ENCODE results near the gene ZNF280B.

Gene ZNF280B, protein sequence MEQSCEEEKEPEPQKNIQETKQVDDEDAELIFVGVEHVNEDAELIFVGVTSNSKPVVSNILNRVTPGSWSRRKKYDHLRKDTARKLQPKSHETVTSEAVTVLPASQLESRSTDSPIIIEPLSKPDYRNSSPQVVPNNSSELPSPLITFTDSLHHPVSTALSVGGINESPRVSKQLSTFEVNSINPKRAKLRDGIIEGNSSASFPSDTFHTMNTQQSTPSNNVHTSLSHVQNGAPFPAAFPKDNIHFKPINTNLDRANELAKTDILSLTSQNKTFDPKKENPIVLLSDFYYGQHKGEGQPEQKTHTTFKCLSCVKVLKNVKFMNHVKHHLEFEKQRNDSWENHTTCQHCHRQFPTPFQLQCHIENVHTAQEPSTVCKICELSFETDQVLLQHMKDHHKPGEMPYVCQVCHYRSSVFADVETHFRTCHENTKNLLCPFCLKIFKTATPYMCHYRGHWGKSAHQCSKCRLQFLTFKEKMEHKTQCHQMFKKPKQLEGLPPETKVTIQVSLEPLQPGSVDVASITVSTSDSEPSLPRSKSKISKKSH

DNA sequence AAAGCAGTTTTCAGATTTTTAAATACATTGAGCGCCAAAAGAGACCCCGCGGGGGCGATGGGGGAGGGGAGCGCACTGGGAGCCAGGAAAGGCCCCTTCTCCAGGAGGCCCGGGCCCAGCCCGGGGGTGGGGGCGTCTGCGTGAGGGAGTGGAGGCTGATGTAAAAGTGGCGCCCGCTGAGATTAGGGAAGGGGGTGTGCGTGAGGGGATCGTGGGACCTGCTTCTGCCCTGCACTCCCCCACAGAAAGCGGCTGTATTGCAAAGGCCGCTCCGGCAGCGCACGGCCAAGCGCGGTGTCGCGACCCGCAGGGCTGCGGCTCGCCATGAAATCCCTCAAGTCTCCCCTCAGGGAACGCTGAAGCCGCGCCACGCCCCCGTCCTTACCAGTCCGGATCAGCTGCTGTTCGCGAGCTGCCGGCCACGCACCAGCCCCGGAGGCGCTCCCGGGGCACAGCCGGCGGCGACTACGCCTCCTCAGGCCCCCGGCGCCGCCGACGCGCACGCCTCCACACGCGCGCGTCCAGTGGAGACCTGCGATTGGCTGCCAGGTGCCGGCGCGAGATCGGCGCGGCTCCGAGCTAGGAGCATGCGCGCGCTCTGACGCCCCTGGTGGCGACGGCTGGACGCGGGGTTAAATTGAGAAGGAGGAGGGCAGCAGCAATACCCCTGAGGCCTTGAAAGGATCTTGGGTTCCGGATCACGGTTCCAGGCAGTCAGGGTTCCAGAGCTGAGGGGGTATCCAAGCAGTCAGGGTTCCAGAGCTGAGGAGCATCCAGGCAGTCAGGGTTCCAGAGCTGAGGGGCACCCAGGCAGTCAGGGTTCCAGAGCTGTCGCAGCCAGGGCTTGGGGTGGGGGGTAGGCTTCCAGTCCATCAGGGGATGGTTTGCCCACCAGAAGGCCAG, at the start of gene ZNF280B:
Gene ZNF280B, minus strand, starts transcription at position 469 of the 903 bp plus-strand sequence. CDS start 19,344 bp downstream, outside the sequence.
- peak; percentile 60 for DNase-seq (ENCODE audit: low read depth)

DNA sequence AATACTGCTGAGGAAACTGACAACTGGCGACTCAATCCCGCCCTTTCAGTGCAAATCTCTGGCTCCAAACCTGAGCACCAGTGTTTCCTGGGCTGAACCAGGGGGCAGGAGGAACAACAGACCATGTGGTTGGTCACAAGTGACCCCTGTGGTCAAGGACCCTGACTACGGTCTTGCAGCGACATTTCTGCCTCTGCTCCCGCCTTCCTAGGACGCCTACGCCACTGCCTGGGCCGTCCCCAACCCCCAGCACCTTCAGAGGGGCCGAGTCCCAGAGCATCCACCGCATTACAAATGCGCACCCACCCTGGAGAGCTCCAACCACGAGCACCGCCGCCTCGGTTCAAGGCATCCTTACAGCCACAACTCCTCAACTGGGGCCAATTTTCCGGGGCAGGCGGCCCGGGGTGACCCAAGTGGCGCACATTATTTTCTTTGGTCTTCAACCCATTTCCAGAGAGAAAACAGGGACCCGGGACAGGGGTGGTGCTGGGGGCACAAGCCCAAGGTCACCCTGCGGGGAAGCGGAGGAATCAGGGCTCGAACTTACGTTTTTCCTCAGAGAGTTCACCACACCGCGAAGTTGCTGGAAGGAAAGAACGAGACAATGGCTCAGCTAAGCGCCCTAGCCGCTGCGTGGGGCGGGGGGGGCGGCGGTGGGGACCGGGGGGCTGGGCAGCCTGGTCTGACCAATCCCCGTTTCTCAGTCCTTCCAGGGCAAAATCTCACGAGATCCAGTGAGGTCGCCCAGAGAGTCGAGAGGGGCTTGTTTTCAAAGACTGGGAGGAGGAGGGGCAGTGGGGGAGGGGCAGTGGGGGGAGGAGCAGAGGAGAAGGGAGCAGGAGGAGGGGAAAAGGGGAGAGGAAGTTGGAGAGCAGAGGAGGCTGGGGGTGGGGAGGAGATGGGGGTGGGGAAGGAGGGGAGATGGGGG, 48.7 kb upstream of the ZNF280B start:
- no peak for DNase-seq (ENCODE audit: low read depth)

DNA sequence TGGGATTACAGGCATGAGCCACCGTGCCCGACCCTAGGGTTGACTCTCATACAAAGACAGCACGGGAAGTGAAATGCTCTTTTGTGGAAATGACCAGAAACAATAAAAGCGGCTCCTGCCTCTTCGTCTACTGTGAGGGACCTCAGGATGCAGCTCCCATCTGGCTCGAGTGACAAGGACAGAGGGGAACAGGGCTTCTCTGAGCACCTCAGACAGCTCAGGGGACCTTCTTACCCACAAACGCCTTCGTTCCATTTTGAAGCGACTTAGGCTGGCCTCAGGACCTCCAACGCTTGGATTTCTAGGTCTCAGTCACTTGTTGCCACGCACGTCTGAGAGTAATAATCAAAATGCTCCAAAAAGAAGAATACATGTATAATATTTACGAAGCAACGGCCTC, 48.0 kb upstream of the ZNF280B start:
- DNase-seq (ENCODE audit: low read depth) = no peak

DNA sequence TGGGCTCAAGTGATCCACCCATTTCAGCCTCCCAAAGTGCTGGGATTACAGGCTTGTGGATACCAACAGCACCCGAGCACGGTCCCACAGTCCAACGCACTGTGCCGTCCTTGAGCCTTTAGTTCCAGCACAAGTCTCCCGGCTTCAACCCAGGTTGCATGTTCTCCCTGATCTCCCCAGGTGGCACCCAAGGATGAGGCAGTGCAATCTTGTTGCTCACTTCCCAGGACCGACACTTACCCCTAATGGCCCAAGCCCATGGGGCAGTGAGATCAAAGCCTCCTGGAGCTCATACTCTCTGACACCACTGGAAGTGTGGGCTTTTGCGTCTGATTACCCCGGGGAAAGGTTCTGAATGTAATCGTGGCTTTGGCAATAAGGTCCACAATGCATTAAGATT, 47.1 kb upstream of the ZNF280B start:
- no peak for DNase-seq (ENCODE audit: low read depth)

DNA sequence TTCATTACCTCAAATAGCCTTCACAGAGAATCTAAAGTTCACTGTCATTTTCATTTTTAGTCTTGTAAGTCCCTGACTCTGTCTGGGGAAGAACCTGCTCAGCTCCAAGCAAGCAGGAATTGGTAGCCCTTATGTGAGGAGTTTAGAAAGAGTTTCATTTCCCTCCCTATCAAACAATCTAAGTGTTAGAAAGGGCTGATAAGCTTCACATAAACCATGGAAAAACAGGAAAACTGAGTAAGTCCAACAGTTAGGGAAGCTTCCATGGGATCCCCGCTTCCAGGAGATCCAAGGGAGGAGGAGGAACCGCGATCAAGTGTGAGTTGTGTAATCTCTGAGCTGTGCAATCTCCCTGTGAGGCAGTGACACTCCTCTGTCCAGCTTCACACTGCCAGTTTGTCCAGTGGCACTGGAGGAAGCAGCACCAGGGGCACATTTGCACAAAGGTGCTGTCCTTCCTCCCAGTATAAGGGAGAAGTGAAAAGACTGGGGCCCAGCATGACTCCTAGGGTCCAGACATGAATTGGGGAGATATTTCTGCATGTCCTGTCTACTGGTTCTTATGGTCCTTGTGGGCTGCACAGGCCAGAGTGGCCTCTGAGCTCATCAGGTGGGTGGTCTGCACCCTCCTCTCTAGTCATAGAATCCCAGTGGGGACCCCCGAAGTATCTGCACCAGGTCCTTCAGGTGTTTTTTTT, 46.2 kb upstream of the ZNF280B start:
- no peak for DNase-seq (ENCODE audit: low read depth)

DNA sequence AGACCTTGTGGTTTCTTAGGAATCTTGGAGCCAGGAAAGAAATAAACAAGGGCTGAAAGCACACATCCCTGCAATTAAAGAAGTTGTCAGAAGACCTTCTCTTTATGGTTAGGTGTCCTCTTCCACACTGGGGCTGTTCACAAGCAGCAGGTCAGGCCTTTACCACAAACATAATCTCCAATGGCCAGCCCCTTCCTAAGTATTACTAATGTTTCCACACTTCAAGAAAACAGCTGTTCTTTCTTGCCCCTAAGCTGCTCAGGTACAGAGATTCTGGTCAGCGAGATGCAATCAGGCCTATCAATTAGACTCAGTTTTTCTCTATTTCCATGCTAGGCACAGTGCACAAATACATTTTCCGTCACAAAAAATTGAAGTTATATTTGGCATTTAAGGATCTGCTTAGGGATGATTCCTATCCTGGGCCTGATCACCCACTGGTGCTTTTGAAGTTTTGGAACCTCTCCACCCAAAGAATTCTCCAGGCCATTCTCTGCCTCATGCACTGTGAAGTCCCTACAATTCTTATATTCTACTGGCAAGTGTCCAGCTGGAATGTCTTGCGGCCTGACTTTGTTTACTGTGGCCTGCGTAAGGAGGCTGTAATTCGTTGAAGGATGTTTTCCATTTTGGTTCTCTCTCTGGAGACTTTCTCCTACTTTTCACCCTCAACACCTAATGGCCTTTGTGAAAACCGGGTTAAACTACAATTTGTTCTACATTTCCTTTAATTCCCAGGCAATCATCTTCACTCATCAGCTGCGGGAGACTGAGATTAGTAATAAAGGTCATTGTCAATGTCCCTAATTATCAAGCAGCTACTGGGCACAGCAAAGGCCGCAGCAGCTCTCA, 45.4 kb upstream of the ZNF280B start:
- no peak for DNase-seq (ENCODE audit: low read depth)

DNA sequence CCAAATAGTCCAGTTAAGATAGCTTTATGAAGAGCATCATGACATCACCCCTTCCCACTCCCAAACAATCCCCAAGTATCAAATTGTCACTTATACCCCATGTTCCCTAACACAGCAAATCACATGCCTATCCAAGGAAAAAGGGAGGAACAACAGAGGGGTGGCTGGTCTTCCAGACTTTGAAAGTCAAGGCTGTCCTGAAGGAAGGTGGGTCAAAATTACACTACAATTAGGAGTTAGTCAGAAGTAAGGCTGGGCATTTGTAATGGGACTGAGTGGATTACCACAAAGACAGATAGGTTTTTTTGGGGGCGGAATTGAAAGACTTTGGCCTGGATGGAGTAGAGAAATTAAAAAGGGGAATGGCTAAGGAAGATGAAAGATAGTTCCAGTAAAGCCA, 44.6 kb upstream of the ZNF280B start:
- no peak for DNase-seq (ENCODE audit: low read depth)

DNA sequence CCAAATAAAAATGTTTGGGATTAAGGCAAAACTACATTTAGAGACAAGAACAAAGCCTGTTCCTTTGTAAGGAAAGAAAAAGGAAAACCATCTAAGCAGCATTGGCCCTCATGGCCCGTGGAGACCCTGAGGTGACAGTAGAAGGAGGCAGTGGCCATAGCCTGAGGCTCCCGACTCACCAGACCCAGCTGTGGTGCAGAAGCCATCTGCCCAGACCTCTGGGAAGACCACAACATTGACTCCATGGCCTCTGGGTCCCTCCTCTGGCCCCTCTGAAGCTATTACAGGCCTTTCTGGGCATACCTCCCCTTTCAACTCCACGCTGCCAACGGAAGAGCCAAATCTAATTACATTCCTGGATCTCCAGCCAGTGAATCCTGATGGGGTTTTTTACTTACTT, 44.1 kb upstream of the ZNF280B start:
- no peak for DNase-seq (ENCODE audit: low read depth)

DNA sequence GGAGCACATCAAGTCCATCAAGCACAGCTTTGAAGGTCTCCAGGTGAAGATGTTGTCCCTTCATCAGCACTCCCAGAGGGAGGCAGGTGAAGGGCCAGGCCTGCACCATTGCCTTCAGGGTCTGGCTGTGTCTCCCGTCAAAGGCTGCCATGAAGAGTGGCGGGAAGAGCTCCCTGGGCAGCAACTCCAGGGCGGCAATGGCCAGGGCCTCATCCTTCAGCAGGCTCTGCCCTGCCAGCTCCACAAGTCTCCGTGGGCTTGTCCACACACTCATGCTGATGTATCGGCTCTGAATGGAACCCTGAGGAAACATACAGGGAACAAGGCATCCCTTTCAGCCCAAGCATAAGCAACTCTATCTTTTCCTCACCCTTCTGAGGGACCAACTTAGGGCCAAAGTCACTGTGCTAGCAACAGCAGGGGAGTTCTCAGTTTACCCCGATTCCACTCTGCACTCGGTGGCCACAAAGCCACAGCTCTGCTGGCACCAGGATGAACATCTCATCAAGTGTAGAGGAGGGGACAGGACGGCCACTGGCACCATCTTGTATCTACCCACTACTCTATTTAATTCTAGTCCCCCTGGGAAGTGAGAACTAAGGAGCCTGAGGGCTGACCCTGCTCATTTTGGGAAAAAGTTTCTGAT, 42.4 kb upstream of the ZNF280B start:
- no peak for DNase-seq (ENCODE audit: low read depth)

DNA sequence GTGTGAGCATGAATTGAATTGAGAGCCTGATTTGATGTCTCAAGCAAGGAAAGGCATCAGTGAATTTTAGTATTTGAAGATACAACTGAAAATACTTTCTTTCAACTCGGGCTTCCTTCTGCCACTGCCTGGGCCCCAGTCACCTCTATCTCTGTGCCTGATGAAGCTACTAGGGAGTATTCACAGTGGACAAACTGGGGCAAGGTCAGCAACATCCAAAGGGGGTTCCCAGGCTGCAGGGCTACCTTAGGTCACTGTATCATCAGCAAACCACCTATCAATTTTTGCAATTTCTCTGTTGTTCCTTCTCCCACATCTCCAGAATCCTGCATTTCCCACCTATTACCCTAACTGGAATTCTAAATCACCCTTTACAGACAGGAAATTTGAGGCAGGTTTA, 40.4 kb upstream of the ZNF280B start:
- DNase-seq (ENCODE audit: low read depth) = no peak

DNA sequence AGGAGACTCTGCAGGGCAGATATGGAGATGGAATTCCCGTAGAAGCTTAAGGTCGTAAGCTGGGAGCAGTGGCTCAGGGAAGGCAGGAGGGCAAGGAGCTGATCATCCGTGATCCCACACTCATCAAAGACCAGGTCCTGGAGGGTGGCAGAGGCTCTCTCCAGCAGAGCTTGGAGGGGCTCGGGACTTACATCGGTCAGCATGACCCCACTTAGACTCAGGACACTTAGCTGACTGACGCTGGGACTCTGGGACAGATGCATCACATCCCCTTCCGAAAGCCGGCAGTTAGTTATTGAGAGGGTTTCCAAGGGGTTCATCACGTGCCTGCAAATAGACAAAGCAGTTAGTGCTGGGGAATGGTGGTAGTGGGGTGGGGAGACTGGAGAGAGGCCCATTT, 39.8 kb upstream of the ZNF280B start:
- no peak for DNase-seq (ENCODE audit: low read depth)

DNA sequence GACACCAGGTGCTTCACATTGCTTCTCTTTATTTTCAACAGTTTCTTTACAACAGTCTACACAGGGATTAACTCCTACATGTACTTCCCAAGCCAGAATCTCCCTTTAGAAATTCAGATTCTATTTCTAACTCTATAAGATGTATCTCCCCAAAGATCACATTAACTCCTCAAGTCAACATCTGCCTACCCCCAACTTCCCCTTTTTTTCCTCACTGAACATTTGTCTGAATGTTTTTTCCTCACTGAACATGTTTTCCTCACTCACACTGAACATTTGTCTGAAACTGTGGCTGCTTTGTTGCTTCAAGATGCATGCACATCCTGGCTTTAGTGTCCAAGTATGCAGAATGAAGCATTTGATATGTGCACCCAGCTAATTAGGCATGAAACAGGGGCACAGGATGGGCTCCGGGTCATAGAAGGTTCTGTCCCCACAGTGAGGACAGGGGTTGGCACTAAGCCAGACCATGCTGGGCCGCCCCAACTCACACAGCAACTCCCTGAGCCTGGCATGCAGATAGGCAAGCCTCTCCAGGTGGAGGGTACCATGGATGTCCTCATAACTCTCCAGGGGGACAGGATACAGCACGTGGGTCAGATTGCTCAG, 39.3 kb upstream of the ZNF280B start:
- no peak for DNase-seq (ENCODE audit: low read depth)

DNA sequence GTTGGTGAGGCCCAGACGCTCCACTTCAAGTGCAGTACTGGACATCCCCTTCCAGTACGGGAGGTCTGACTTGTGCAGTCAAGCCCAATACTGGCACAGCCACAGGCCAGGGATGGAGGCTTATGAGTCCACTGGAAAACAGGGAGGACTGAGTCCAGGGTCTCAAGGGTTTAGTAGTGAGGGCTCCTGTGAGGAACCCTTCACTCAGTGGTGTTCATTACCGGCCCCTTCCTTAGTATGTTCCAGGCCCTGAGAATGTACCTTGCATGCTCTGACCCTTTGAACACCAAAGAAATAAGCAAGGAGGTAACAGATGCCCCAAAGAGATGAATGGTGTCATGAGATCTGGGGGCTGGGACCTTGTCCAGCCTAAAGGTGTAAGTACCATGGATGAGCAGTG, 38.7 kb upstream of the ZNF280B start:
- DNase-seq (ENCODE audit: low read depth) = no peak

DNA sequence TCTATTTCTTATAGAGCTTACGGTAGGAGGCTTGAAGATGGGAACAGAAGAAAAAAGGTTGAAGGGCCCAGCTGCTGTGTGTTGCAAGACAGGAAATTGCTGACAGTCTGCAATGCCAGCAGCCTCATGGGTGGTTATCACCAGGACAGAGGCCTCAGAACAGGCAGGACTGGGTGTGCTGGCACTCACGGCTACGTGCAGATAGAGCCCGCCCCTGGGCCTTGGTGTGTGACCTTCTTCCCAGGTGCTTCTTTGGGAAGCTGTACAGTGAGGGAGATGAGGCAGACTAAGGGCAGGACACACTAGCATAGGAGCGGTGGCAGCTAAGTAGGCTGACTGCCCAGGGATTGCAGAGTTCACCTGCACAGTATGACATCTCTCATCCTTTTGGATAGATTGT, 37.9 kb upstream of the ZNF280B start:
- no peak for DNase-seq (ENCODE audit: low read depth)

DNA sequence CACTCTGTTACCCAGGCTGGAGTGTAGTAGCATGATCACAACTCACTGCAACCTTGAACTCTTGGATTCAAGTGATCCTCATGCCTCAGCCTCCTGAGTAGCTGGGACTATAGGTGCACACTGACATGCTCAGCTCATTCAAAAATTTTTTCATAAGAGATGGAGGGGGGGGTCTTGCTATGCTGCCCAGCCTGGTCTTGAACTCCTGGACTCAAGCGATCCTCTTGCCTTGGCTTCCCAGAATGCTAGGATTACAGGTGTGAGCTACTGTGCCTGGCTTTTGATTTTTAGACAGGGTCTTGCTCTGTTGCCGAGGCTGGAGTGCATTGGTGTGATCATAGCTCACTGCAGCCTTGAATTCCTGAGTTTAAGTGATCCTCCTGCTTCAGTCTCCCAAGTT, 36.5 kb upstream of the ZNF280B start:
- DNase-seq (ENCODE audit: low read depth) = no peak

DNA sequence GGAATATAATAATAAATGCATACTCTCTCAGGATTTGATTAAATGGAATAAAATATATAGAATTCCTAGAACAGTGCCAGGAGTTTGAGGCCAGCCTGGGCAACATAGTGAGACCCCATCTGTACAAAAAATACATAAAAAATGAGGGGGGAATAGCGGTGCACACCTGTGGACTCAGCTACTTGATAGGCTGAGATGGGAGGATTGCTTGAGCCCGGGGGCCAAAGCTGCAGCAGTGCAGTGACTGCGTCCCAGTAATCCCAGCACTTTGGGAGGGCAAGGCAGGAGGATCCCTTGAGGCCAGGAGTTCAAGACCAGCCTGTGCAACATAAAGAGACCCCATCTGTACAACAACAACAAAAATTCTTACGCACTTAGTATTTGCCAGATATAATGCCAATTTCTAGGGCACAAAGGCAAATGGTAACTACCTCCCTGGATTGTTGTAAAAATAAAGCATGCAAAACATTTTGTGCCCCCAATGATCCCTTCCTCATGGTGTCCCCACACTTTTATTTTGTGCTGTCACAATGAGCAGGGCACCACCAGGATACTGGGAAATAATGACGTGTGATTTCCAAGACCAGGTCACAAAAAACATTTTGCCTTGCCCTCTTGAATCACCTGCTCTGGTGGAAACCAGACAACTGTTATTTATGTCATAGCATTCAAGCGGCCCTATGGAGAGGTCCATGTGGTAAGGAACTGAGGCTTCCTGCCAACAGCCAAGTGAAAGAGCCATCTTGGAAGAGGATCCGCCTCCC, 29.9 kb upstream of the ZNF280B start:
- DNase-seq (ENCODE audit: low read depth) = no peak

DNA sequence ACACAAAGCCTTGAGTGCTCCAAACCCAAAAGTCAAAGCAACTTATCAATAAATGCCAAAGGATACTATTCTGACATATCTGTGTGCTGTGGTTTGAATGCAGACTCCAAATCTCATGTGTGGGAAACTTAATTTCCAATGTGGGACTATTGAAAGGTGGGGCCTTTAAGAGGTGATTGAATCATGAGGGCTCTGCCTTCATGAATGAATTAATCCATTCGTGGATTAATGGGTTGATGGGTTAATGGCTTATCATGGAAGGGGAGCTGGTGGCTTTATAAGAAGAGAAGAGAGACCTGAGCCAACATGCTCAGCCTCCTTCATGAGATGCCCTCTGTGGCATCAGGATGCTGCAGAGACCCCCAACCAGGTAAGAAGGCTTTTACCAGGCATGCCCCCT, 28.4 kb upstream of the ZNF280B start:
- DNase-seq (ENCODE audit: low read depth) = no peak

DNA sequence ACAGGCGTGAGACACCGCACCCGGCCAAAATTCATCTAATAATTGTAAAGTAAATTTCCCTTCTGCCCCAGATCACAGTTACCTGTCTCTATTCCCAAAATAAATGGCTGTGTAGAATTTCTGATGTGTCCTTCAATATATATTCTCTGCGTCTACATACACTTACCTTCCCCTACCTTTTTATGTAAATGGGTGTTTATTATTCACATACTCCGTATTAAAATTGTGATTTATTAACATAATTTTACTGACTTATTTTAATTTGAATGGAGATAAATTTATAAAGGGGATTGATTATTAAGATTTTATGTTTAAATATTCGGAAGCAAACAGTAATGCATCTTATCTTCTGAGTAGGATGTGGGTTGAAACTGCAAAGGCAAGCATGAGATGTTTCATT, 28.0 kb upstream of the ZNF280B start:
- no peak for DNase-seq (ENCODE audit: low read depth)

DNA sequence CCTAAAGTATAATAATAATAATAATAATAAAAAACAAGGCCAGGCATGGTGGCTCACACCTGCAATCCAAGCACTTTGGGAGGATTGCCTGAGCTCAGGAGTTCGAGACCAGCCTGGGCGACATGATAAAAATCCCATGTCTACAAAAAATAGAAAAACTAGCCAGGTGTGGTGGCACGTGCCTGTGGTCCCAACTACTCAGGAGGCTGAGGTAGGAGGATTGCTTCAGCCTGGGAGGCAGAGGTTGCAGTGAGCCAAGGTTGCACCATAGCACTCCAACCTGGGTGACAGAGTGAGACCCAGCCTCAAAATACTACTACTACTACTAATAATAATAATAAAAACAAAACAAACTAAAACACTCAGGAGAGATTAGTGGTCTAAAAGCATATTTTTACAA, 27.1 kb upstream of the ZNF280B start:
- no peak for DNase-seq (ENCODE audit: low read depth)

All from stimulated activated CD8-positive, alpha-beta memory T cell treated with anti-CD3 and anti-CD28 coated beads, Interleukin-12 subunit alpha, Interleukin-12 subunit beta, amount 100 ng/mL, for 1 hour (primary cell).